Keratinocyte (primary cell): ENCODE data around the gene MLN. TPM values are rescaled to one million over a fixed set of nuclear protein-coding genes. Genes with fewer than 3 reads are reported as not detected.

Source experiments
- DNase-seq: peaks from one replicate; pipeline ENCODE4 v3.0.0-alpha.2; 2011; ENCODE audit warnings: low read depth, missing footprints, low spot score
- FAIRE-seq: peaks from 2 replicates; lab custom pipeline; 2011; peaks lifted over from hg19 to GRCh38; lab: Jason Lieb, UNC
- H2AFZ ChIP-seq: 2 replicates; pipeline ENCODE4 v1.6.0; 2012; ENCODE audit warnings: low read length, control low read depth, inconsistent platforms; ENCODE audit not compliant: control insufficient read depth
- H3K27ac ChIP-seq: 2 replicates; pipeline ENCODE4 v1.5.1; 2011; ENCODE audit warnings: low read length; ENCODE audit not compliant: control insufficient read depth, insufficient read depth
- H3K27me3 ChIP-seq: 3 replicates; pipeline ENCODE4 v1.6.0; 2011; ENCODE audit warnings: low read length; ENCODE audit not compliant: control insufficient read depth, insufficient read depth; ENCODE audit errors: extremely low read depth
- H3K36me3 ChIP-seq, 2 experiments: 2 replicates in 1 of 2; 3 replicates in 1 of 2; pipeline ENCODE4 v1.5.1; 2011; ENCODE audit warnings: low read length in 2 of 2, mild to moderate bottlenecking in 1 of 2; ENCODE audit not compliant: control insufficient read depth in 2 of 2, insufficient read depth in 2 of 2; ENCODE audit errors: extremely low read depth in 1 of 2
- H3K4me1 ChIP-seq: 3 replicates; pipeline ENCODE4 v1.5.1; 2011; ENCODE audit warnings: low read length; ENCODE audit not compliant: control insufficient read depth, insufficient read depth; ENCODE audit errors: extremely low read depth
- H3K4me2 ChIP-seq: 3 replicates; pipeline ENCODE4 v1.6.0; 2011; ENCODE audit warnings: low read depth, low read length; ENCODE audit not compliant: control insufficient read depth, insufficient read depth; ENCODE audit errors: extremely low read depth
- H3K4me3 ChIP-seq, 3 experiments: fragments of 200-600 bp in 1 of 3; sonication (generic) in 1 of 3; 2 replicates in 2 of 3; 3 replicates in 1 of 3; pipeline ENCODE4 v1.5.1; 2011 to 2016; ENCODE audit warnings: low read length in 3 of 3, mild to moderate bottlenecking in 3 of 3, control low read depth in 2 of 3, inconsistent platforms in 1 of 3, low read depth in 1 of 3, mixed read lengths in 1 of 3, mixed run types in 1 of 3, moderate library complexity in 1 of 3; ENCODE audit not compliant: control insufficient read depth in 2 of 3, insufficient read depth in 2 of 3; ENCODE audit errors: extremely low read depth in 1 of 3
- H3K79me2 ChIP-seq: 2 replicates; pipeline ENCODE4 v1.6.0; 2012; ENCODE audit warnings: low read length; ENCODE audit not compliant: control insufficient read depth, insufficient read depth
- H3K9ac ChIP-seq: 3 replicates; pipeline ENCODE4 v1.6.0; 2011; ENCODE audit warnings: low read length; ENCODE audit not compliant: control insufficient read depth, insufficient read depth; ENCODE audit errors: extremely low read depth
- H3K9me1 ChIP-seq: 3 replicates; pipeline ENCODE4 v1.6.0; 2011; ENCODE audit warnings: low read length; ENCODE audit not compliant: control insufficient read depth, insufficient read depth; ENCODE audit errors: extremely low read depth
- H3K9me3 ChIP-seq: 2 replicates; pipeline ENCODE4 v1.5.1; 2012; ENCODE audit warnings: low read depth, low read length; ENCODE audit not compliant: control insufficient read depth
- H4K20me1 ChIP-seq: 3 replicates; pipeline ENCODE4 v1.6.0; 2011; ENCODE audit warnings: low read length; ENCODE audit not compliant: control insufficient read depth, insufficient read depth; ENCODE audit errors: extremely low read depth
- CTCF ChIP-seq, 3 experiments: IDR thresholded peaks in 1 of 3; conservative IDR thresholded peaks in 1 of 3; optimal IDR thresholded peaks in 1 of 3; 2 replicates in 2 of 3; 3 replicates in 1 of 3; pipeline versions ENCODE3 to v1.5.1; 2011; ENCODE audit warnings: low read length in 3 of 3, mild to moderate bottlenecking in 3 of 3, moderate library complexity in 2 of 3, control low read depth in 1 of 3, inconsistent platforms in 1 of 3; ENCODE audit not compliant: insufficient read depth in 2 of 3; ENCODE audit errors: extremely low read depth in 1 of 3
- EZH2 ChIP-seq: IDR thresholded peaks from one replicate; pipeline ENCODE4 v1.6.1; 2012; ENCODE audit warnings: inconsistent platforms, mild to moderate bottlenecking, low read length, moderate library complexity
- dilution Hi-C: fragments of 300-500 bp; cut with MboI; formaldehyde crosslinking; loops from one replicate; pipeline ENCODE4 v1.7.0; 2020; ENCODE audit warnings: low sequenced_read_pairs; ENCODE audit not compliant: extremely low pct_ligation_motif_present
- polyA plus RNA-seq, 5 experiments: library from polyadenylated mRNA; depleted of rRNA in 3 of 5; stranded (reverse) in 3 of 5; stranded (forward) in 1 of 5; unstranded in 1 of 5; fragments of >200 nt; gene quantifications; 1 replicate in 1 of 5; 2 replicates in 3 of 5; 3 replicates in 1 of 5; pipeline versions ENCODE4 v1.2.1 to v1.2.3, GENCODE V29; 2011 to 2012; ENCODE audit warnings: missing spikeins in 2 of 5, low read depth in 1 of 5, low replicate concordance in 1 of 5

Gene MLN
- polyA plus RNA-seq, 1 donor (not counting 4 experiments of a cell fraction or from before 2014, with no cell fraction given), result not detected

- H3K27me3 ChIP-seq, result no peaks in the 10 kb centered on the region
- no peaks in the 10 kb centered on the region for H3K9me1 ChIP-seq
- H3K4me3 ChIP-seq, result no peak overlapping the region
- H3K79me2 ChIP-seq, result no peaks in the 10 kb centered on the region
- H2AFZ ChIP-seq, result no peak overlapping the region
- H3K9ac ChIP-seq, result no peak overlapping the region
- no peaks in the 10 kb centered on the region for H3K9me3 ChIP-seq
- no peak overlapping the region for H3K4me2 ChIP-seq
- FAIRE-seq (no peak), DNase-seq (no peak)
- H3K36me3 ChIP-seq, result no peaks in the 10 kb centered on the region
- peaks cover 7% of the 10 kb centered on the region for H3K4me1 ChIP-seq
- no peaks in the 10 kb centered on the region for H4K20me1 ChIP-seq
- dilution Hi-C loops, result no loop called here
- H3K27ac ChIP-seq, result no peak overlapping the region
- no peak for TF ChIP-seq CTCF (optimal IDR thresholded peaks at IDR 0.05 in 1 of 3, IDR thresholded peaks at IDR 0.05 in 1 of 3, conservative IDR thresholded peaks at IDR 0.05 in 1 of 3; ENCODE audit: extremely low read depth in 1 of 3, insufficient read depth in 2 of 3, low read length in 3 of 3)
- TF ChIP-seq EZH2, result no peak
Observed at GRCh38 chr6:33826537-33826936, 22.7 kb upstream of the MLN start.

- H3K4me1 ChIP-seq, result peaks cover 7% of the 10 kb centered on the region
- DNase-seq (no peak), FAIRE-seq (peak; percentile 23)
- H3K36me3 ChIP-seq, result no peaks in the 10 kb centered on the region
- no peaks in the 10 kb centered on the region for H3K79me2 ChIP-seq
- no peaks in the 10 kb centered on the region for H3K27me3 ChIP-seq
- H3K9ac ChIP-seq, result peak overlapping the region; percentile 35
- H3K9me3 ChIP-seq, result no peaks in the 10 kb centered on the region
- dilution Hi-C loops, result no loop called here
- H3K4me2 ChIP-seq, result peak overlapping the region; percentile 59
- no peaks in the 10 kb centered on the region for H3K9me1 ChIP-seq
- H4K20me1 ChIP-seq, result no peaks in the 10 kb centered on the region
- H3K27ac ChIP-seq, result no peak overlapping the region
- H2AFZ ChIP-seq, result peak overlapping the region; percentile 89
- peak overlapping the region in 2 of 3 experiments; percentile 16 to 38 for H3K4me3 ChIP-seq
- TF ChIP-seq EZH2 (no peak), CTCF (optimal IDR thresholded peaks at IDR 0.05 in 1 of 3, IDR thresholded peaks at IDR 0.05 in 1 of 3, conservative IDR thresholded peaks at IDR 0.05 in 1 of 3; ENCODE audit: extremely low read depth in 1 of 3, insufficient read depth in 2 of 3, low read length in 3 of 3) (peak in 1 of 3 experiments; percentile 11)
Observed at GRCh38 chr6:33824461-33825154, 20.8 kb upstream of the MLN start.
